ENCODE data around the gene ABCA13.

DNA sequence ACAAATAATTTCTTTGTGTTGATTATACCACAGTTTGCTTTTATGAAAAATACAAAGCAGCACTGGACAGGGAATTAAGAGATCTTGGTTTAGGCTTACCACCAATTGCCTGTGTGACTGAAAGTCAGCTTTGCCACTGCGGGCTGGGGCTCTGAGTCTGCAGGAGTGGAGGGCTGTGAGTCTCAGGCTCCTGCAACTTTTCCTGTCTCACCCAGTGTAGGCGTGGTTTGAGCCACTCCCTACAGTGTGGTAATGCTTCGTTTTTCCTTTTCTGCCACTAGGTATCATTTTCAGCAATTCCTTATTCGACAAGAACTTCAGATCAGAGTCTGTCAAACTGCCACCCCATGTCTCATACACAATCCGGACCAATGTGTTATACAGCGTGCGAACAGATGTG, 180.6 kb downstream of the ABCA13 start:
- TF ChIP-seq RAD21 (IDR thresholded peaks at IDR 0.05; ENCODE audit: low read depth) (no peak), YY1 (IDR thresholded peaks at IDR 0.05; ENCODE audit: extremely low read depth, insufficient replicate concordance, low read depth, low read length) (no peak), EZH2phosphoT487 (IDR thresholded peaks at IDR 0.05; ENCODE audit: borderline replicate concordance) (no peak), EGR1 (IDR thresholded peaks at IDR 0.05; ENCODE audit: low read depth) (no peak), POLR2AphosphoS5 (IDR thresholded peaks at IDR 0.05; ENCODE audit: low read depth, low read length) (no peak), ZNF274 (IDR thresholded peaks at IDR 0.05; ENCODE audit: low read depth, low read length) (no peak), ZFX (IDR thresholded peaks at IDR 0.05) (no peak), POLR2A (IDR thresholded peaks at IDR 0.05; ENCODE audit: borderline replicate concordance, extremely low read depth, insufficient read depth, insufficient read length) (no peak), JUND (IDR thresholded peaks at IDR 0.05) (no peak), EZH2 (IDR thresholded peaks at IDR 0.05) (no peak)
- TF ChIP-seq, protein P1, sequence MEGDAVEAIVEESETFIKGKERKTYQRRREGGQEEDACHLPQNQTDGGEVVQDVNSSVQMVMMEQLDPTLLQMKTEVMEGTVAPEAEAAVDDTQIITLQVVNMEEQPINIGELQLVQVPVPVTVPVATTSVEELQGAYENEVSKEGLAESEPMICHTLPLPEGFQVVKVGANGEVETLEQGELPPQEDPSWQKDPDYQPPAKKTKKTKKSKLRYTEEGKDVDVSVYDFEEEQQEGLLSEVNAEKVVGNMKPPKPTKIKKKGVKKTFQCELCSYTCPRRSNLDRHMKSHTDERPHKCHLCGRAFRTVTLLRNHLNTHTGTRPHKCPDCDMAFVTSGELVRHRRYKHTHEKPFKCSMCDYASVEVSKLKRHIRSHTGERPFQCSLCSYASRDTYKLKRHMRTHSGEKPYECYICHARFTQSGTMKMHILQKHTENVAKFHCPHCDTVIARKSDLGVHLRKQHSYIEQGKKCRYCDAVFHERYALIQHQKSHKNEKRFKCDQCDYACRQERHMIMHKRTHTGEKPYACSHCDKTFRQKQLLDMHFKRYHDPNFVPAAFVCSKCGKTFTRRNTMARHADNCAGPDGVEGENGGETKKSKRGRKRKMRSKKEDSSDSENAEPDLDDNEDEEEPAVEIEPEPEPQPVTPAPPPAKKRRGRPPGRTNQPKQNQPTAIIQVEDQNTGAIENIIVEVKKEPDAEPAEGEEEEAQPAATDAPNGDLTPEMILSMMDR (IDR thresholded peaks at IDR 0.05 in 2 of 3, conservative IDR thresholded peaks at IDR 0.05 in 1 of 3; ENCODE audit: borderline replicate concordance in 1 of 3, insufficient read depth in 1 of 3, low read depth in 2 of 3, low read length in 2 of 3): no peak
- TF ChIP-seq, protein P2, sequence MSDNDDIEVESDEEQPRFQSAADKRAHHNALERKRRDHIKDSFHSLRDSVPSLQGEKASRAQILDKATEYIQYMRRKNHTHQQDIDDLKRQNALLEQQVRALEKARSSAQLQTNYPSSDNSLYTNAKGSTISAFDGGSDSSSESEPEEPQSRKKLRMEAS (IDR thresholded peaks at IDR 0.05): no peak
- TF ChIP-seq, protein P3, sequence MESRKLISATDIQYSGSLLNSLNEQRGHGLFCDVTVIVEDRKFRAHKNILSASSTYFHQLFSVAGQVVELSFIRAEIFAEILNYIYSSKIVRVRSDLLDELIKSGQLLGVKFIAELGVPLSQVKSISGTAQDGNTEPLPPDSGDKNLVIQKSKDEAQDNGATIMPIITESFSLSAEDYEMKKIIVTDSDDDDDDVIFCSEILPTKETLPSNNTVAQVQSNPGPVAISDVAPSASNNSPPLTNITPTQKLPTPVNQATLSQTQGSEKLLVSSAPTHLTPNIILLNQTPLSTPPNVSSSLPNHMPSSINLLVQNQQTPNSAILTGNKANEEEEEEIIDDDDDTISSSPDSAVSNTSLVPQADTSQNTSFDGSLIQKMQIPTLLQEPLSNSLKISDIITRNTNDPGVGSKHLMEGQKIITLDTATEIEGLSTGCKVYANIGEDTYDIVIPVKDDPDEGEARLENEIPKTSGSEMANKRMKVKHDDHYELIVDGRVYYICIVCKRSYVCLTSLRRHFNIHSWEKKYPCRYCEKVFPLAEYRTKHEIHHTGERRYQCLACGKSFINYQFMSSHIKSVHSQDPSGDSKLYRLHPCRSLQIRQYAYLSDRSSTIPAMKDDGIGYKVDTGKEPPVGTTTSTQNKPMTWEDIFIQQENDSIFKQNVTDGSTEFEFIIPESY (IDR thresholded peaks at IDR 0.05; ENCODE audit: extremely low read depth, insufficient replicate concordance, low read length): no peak
- TF ChIP-seq, protein P4, sequence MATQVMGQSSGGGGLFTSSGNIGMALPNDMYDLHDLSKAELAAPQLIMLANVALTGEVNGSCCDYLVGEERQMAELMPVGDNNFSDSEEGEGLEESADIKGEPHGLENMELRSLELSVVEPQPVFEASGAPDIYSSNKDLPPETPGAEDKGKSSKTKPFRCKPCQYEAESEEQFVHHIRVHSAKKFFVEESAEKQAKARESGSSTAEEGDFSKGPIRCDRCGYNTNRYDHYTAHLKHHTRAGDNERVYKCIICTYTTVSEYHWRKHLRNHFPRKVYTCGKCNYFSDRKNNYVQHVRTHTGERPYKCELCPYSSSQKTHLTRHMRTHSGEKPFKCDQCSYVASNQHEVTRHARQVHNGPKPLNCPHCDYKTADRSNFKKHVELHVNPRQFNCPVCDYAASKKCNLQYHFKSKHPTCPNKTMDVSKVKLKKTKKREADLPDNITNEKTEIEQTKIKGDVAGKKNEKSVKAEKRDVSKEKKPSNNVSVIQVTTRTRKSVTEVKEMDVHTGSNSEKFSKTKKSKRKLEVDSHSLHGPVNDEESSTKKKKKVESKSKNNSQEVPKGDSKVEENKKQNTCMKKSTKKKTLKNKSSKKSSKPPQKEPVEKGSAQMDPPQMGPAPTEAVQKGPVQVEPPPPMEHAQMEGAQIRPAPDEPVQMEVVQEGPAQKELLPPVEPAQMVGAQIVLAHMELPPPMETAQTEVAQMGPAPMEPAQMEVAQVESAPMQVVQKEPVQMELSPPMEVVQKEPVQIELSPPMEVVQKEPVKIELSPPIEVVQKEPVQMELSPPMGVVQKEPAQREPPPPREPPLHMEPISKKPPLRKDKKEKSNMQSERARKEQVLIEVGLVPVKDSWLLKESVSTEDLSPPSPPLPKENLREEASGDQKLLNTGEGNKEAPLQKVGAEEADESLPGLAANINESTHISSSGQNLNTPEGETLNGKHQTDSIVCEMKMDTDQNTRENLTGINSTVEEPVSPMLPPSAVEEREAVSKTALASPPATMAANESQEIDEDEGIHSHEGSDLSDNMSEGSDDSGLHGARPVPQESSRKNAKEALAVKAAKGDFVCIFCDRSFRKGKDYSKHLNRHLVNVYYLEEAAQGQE (IDR thresholded peaks at IDR 0.05; ENCODE audit: low read depth): no peak
